ENCODE results near the gene CACNA1C. TPM values are rescaled to one million over a fixed set of nuclear protein-coding genes. Genes with fewer than 3 reads are reported as not detected.

CACNA1C gene
- total RNA-seq, 1 experiment from 2014 or later, result 3.7 TPM

DNA sequence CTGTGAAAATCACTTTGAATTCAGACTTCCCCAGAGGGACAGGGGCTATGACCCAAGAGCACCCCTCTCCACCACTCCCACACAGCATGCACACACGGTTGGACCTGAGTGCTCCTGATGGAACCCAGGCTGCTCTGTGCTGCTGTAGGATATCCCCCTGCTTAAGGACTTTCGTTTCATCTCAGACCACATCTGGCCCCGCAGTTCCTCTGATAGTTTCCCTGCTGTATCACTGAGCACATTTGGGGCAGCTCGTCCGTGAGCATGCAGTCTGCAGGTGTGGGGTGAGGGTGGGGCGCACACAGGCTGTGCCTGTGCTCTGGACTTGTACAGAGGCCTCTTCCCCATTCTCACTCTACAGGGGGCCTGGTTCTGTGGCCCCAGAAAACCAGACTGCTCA, 396.8 kb downstream of the CACNA1C start:
- intact Hi-C loops (cut with micrococcal nuclease; ENCODE audit: unreplicated experiment), result no loop called here
- Histone ChIP-seq H3K27me3 (replicated peaks; ENCODE audit: insufficient read depth, low read depth, low read length, poor library complexity) (no peaks in the 10 kb centered on the region), H3K27ac (ENCODE audit: low read depth, low read length, poor library complexity, severe bottlenecking) (no peak overlapping the region), H3K4me1 (ENCODE audit: insufficient read depth, low read length, poor library complexity, severe bottlenecking) (peaks cover 9% of the 10 kb centered on the region), H3K36me3 (ENCODE audit: insufficient read depth, low read length, poor library complexity, severe bottlenecking) (no peaks in the 10 kb centered on the region), H3K4me3 (ENCODE audit: low read depth, low read length, poor library complexity, severe bottlenecking) (no peak overlapping the region), H3K9me3 (ENCODE audit: low read depth, low read length, poor library complexity, severe bottlenecking) (no peaks in the 10 kb centered on the region)
- TF ChIP-seq, protein P1, sequence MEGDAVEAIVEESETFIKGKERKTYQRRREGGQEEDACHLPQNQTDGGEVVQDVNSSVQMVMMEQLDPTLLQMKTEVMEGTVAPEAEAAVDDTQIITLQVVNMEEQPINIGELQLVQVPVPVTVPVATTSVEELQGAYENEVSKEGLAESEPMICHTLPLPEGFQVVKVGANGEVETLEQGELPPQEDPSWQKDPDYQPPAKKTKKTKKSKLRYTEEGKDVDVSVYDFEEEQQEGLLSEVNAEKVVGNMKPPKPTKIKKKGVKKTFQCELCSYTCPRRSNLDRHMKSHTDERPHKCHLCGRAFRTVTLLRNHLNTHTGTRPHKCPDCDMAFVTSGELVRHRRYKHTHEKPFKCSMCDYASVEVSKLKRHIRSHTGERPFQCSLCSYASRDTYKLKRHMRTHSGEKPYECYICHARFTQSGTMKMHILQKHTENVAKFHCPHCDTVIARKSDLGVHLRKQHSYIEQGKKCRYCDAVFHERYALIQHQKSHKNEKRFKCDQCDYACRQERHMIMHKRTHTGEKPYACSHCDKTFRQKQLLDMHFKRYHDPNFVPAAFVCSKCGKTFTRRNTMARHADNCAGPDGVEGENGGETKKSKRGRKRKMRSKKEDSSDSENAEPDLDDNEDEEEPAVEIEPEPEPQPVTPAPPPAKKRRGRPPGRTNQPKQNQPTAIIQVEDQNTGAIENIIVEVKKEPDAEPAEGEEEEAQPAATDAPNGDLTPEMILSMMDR (conservative IDR thresholded peaks at IDR 0.05; ENCODE audit: low read depth, low read length), result no peak
- no peak for TF ChIP-seq EZH2 (IDR thresholded peaks at IDR 0.05; ENCODE audit: borderline replicate concordance, low read depth, low read length, poor library complexity, severe bottlenecking)
- no TSS peak for BruUV-seq (replicated peaks)
- DNase-seq (ENCODE audit: low spot score), result no peak
- ChIA-PET CTCF (no interaction called here), POLR2A (ENCODE audit: low non-redundant PET) (no interaction called here)

DNA sequence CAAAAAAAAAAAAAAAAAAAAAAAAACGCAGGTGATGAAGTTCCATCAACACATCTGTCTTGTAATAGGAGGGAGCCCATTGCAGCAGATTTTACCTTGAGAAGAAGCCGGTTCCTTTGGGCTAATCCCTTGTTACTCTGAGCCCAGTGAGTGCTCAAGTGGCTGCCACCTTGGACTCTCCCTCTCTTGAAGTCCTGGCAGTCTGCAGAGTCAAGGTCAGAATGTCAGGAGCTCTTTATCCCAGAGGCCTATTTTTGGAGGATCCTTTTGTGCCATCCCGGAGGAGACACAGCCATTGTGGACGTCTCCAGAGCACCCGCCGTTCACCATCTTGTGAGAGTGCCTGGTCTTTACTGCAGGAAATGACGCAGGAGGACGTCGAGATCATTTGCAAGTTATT, 397.8 kb downstream of the CACNA1C start:
- BruUV-seq (replicated peaks), result no TSS peak
- CTCF ChIA-PET, result no interaction called here

DNA sequence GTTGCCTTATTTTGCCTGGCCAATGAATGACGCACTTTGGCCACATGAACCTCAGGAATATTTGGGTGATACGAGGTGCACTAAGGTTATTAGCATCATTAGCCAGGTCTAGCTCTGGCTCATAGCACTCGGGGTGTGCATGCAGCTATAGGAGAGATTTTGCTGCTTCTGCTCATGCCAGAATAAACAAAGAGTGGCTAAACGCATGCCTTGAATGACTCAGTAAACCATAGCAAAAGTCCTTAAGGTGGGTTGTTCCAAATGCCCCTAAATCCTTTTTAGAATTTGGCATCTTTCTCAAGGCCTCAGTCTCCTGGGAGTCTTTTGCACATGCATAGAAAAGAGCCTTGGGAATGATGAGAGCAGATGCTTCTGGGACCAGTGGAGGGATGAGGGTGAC, 398.2 kb downstream of the CACNA1C start:
- no peaks in the 10 kb centered on the region for H3K27me3 ChIP-seq (replicated peaks; ENCODE audit: insufficient read depth, low read depth, low read length, poor library complexity)
- ChIA-PET POLR2A (ENCODE audit: low non-redundant PET) (no interaction called here), CTCF (no interaction called here)
- no TSS peak for BruUV-seq (replicated peaks)
- intact Hi-C loops (cut with micrococcal nuclease; ENCODE audit: unreplicated experiment), result no loop called here
- no peaks in the 10 kb centered on the region for H3K36me3 ChIP-seq (ENCODE audit: insufficient read depth, low read length, poor library complexity, severe bottlenecking)
- TF ChIP-seq, protein P1 (conservative IDR thresholded peaks at IDR 0.05; ENCODE audit: low read depth, low read length), result no peak
- no peak for TF ChIP-seq EZH2 (IDR thresholded peaks at IDR 0.05; ENCODE audit: borderline replicate concordance, low read depth, low read length, poor library complexity, severe bottlenecking)
- H3K4me3 ChIP-seq (ENCODE audit: low read depth, low read length, poor library complexity, severe bottlenecking), result no peak overlapping the region
- H3K4me1 ChIP-seq (ENCODE audit: insufficient read depth, low read length, poor library complexity, severe bottlenecking), result peaks cover 9% of the 10 kb centered on the region
- DNase-seq (ENCODE audit: low spot score), result no peak
- no peaks in the 10 kb centered on the region for H3K9me3 ChIP-seq (ENCODE audit: low read depth, low read length, poor library complexity, severe bottlenecking)
- no peak overlapping the region for H3K27ac ChIP-seq (ENCODE audit: low read depth, low read length, poor library complexity, severe bottlenecking)

More for the DNA sequence above, 397.8 kb downstream of the CACNA1C start:
- DNase-seq (ENCODE audit: low spot score), result no peak
- TF ChIP-seq, protein P1 (conservative IDR thresholded peaks at IDR 0.05; ENCODE audit: low read depth, low read length), result no peak
- no peak for TF ChIP-seq EZH2 (IDR thresholded peaks at IDR 0.05; ENCODE audit: borderline replicate concordance, low read depth, low read length, poor library complexity, severe bottlenecking)
- POLR2A ChIA-PET (ENCODE audit: low non-redundant PET), result no interaction called here
- intact Hi-C loops (cut with micrococcal nuclease; ENCODE audit: unreplicated experiment), result no loop called here
- no peaks in the 10 kb centered on the region for H3K27me3 ChIP-seq (replicated peaks; ENCODE audit: insufficient read depth, low read depth, low read length, poor library complexity)
- H3K9me3 ChIP-seq (ENCODE audit: low read depth, low read length, poor library complexity, severe bottlenecking), result no peaks in the 10 kb centered on the region
- H3K36me3 ChIP-seq (ENCODE audit: insufficient read depth, low read length, poor library complexity, severe bottlenecking), result no peaks in the 10 kb centered on the region
- H3K4me3 ChIP-seq (ENCODE audit: low read depth, low read length, poor library complexity, severe bottlenecking), result no peak overlapping the region
- peaks cover 9% of the 10 kb centered on the region for H3K4me1 ChIP-seq (ENCODE audit: insufficient read depth, low read length, poor library complexity, severe bottlenecking)
- no peak overlapping the region for H3K27ac ChIP-seq (ENCODE audit: low read depth, low read length, poor library complexity, severe bottlenecking)

Measured in A673 (cell line).